Endothelial cell of umbilical vein (primary cell): Measurements from ENCODE around the gene LIN7B. TPM values are rescaled to one million over a fixed set of nuclear protein-coding genes. Genes with fewer than 3 reads are reported as not detected.

ENCODE experiments used
- BruUV-seq: library from RNA; stranded (reverse); fragments of 400-500 nt; replicated peaks from 2 replicates; lab custom pipeline; 2021; lab: Mats Ljungman, UMichigan
- CTCF ChIA-PET: fragments of 300-600, 350-600 bp; sonication (Branson Sonifier 250); formaldehyde crosslinking; loops from one replicate; lab custom pipeline; 2021; ENCODE audit warnings: antibody characterized with exemption, inconsistent platforms; lab: Charles Lee
- POLR2A ChIA-PET: fragments of 300-600, 350-600 bp; sonication (Branson Sonifier 250); formaldehyde crosslinking; loops from one replicate; lab custom pipeline; 2021; ENCODE audit warnings: antibody characterized with exemption, inconsistent platforms; lab: Charles Lee
- DNase-seq: peaks from one replicate; pipeline ENCODE4 v3.0.0-alpha.2; 2011; ENCODE audit warnings: low read depth, low spot score
- FAIRE-seq: peaks from 2 replicates; lab custom pipeline; 2011; peaks lifted over from hg19 to GRCh38; lab: Jason Lieb, UNC
- H2AFZ ChIP-seq: 2 replicates; pipeline ENCODE4 v1.6.0; 2012; ENCODE audit warnings: low read depth, low read length, control low read depth, inconsistent platforms
- H3K27ac ChIP-seq: 2 replicates; pipeline ENCODE4 v1.5.1; 2011; ENCODE audit warnings: low read depth, mild to moderate bottlenecking, control low read depth, low read length, moderate library complexity; ENCODE audit not compliant: insufficient read depth
- H3K27me3 ChIP-seq, 2 experiments: 2 replicates each; pipeline versions ENCODE4 v1.6.0 to v1.6.1; 2011; ENCODE audit warnings: low read length in 2 of 2, mixed read lengths in 1 of 2; ENCODE audit not compliant: control insufficient read depth in 2 of 2, insufficient read depth in 2 of 2
- H3K36me3 ChIP-seq, 2 experiments: 2 replicates in 1 of 2; 3 replicates in 1 of 2; pipeline ENCODE4 v1.5.1; 2011; ENCODE audit warnings: low read length in 2 of 2, mild to moderate bottlenecking in 1 of 2, moderate library complexity in 1 of 2; ENCODE audit not compliant: control insufficient read depth in 2 of 2, insufficient read depth in 2 of 2; ENCODE audit errors: extremely low read depth in 1 of 2
- H3K4me1 ChIP-seq: 3 replicates; pipeline ENCODE4 v1.5.1; 2011; ENCODE audit warnings: mild to moderate bottlenecking, low read length; ENCODE audit not compliant: control insufficient read depth, insufficient read depth; ENCODE audit errors: extremely low read depth
- H3K4me2 ChIP-seq: 2 replicates; pipeline ENCODE4 v1.6.1; 2011; ENCODE audit warnings: low read length, control low read depth, mixed read lengths; ENCODE audit not compliant: insufficient read depth
- H3K4me3 ChIP-seq, 3 experiments: fragments of 200-600 bp in 1 of 3; sonication (generic), shearing (Covaris generic) in 1 of 3; replicated peaks in 1 of 3; 2 replicates each; pipeline ENCODE4 v1.5.1; 2011 to 2016; ENCODE audit warnings: control low read depth in 3 of 3, low read length in 3 of 3, mild to moderate bottlenecking in 2 of 3, inconsistent platforms in 1 of 3, low read depth in 1 of 3, moderate library complexity in 1 of 3; ENCODE audit not compliant: insufficient read depth in 1 of 3
- H3K79me2 ChIP-seq: 2 replicates; pipeline ENCODE4 v1.6.0; 2012; ENCODE audit warnings: low read length, inconsistent platforms; ENCODE audit not compliant: control insufficient read depth, insufficient read depth
- H3K9ac ChIP-seq: replicated peaks from 2 replicates; pipeline ENCODE3; 2011; ENCODE audit warnings: low read length, control low read depth; ENCODE audit not compliant: insufficient read depth; ENCODE audit errors: extremely low read depth
- H3K9me1 ChIP-seq: replicated peaks from 3 replicates; pipeline ENCODE4 v1.6.0; 2011; ENCODE audit warnings: mild to moderate bottlenecking, low read length; ENCODE audit not compliant: control insufficient read depth, insufficient read depth; ENCODE audit errors: extremely low read depth
- H3K9me3 ChIP-seq: replicated peaks from 2 replicates; pipeline ENCODE4 v1.5.1; 2012; ENCODE audit warnings: low read length, inconsistent platforms; ENCODE audit not compliant: control insufficient read depth, insufficient read depth
- H4K20me1 ChIP-seq: replicated peaks from 2 replicates; pipeline ENCODE3; 2011; ENCODE audit warnings: mild to moderate bottlenecking, low read length; ENCODE audit not compliant: control insufficient read depth, insufficient read depth; ENCODE audit errors: extremely low read depth
- EZH2 ChIP-seq: IDR thresholded peaks from 2 replicates; pipeline ENCODE4 v1.6.1; 2012; ENCODE audit warnings: borderline replicate concordance, low read depth, mild to moderate bottlenecking, moderate library complexity, low read length, inconsistent platforms; ENCODE audit not compliant: severe bottlenecking
- FOS ChIP-seq: IDR thresholded peaks from 2 replicates; pipeline ENCODE4 v1.6.1; 2011; ENCODE audit warnings: mild to moderate bottlenecking, low read length, moderate library complexity, borderline replicate concordance; ENCODE audit not compliant: insufficient read depth
- GATA2 ChIP-seq: IDR thresholded peaks from 2 replicates; pipeline ENCODE4 v1.7.0; 2011; ENCODE audit warnings: low read depth, mild to moderate bottlenecking, moderate library complexity, mixed read lengths, low read length; ENCODE audit not compliant: insufficient read length, insufficient read depth
- JUN ChIP-seq: IDR thresholded peaks from 2 replicates; pipeline ENCODE4 v1.6.1; 2011; ENCODE audit warnings: borderline replicate concordance, low read depth; ENCODE audit not compliant: insufficient read length, insufficient read depth
- dilution Hi-C: fragments of 300-500 bp; cut with MboI; formaldehyde crosslinking; loops from one replicate; pipeline ENCODE4 v1.15.0; 2019; ENCODE audit warnings: low sequenced_read_pairs; ENCODE audit not compliant: extremely low pct_ligation_motif_present
- intact Hi-C: fragments of 100-400 bp; cut with micrococcal nuclease; formaldehyde crosslinking; loops from one replicate; pipeline ENCODE4 v1.10.0; 2022
- polyA plus RNA-seq, 4 experiments: library from polyadenylated mRNA; depleted of rRNA in 3 of 4; stranded (reverse) in 3 of 4; unstranded in 1 of 4; fragments of >200 nt; gene quantifications; 2 replicates each; pipeline versions ENCODE4 v1.2.1 to v1.2.3, GENCODE V29; 2011 to 2012; ENCODE audit warnings: missing spikeins in 1 of 4
- total RNA-seq: library from RNA; stranded (reverse); gene quantifications from 2 replicates; pipeline ENCODE4 v1.2.3, GENCODE V29; 2021
- TF ChIP-seq, protein P1 (sequence below), 2 donors: IDR thresholded peaks; 1 replicate in 1 of 2; 2 replicates in 1 of 2; pipeline ENCODE4 v1.5.1; 2011; ENCODE audit warnings: low read length in 2 of 2, mild to moderate bottlenecking in 2 of 2, moderate library complexity in 2 of 2, control low read depth in 1 of 2, inconsistent platforms in 1 of 2, low read depth in 1 of 2; ENCODE audit not compliant: insufficient read depth in 1 of 2; ENCODE audit errors: extremely low read depth in 1 of 2

The LIN7B gene
- total and polyA plus RNA-seq, 2 donors (not counting 3 experiments of a cell fraction or from before 2014, with no cell fraction given) = 2.2 to 4.2 TPM

DNA sequence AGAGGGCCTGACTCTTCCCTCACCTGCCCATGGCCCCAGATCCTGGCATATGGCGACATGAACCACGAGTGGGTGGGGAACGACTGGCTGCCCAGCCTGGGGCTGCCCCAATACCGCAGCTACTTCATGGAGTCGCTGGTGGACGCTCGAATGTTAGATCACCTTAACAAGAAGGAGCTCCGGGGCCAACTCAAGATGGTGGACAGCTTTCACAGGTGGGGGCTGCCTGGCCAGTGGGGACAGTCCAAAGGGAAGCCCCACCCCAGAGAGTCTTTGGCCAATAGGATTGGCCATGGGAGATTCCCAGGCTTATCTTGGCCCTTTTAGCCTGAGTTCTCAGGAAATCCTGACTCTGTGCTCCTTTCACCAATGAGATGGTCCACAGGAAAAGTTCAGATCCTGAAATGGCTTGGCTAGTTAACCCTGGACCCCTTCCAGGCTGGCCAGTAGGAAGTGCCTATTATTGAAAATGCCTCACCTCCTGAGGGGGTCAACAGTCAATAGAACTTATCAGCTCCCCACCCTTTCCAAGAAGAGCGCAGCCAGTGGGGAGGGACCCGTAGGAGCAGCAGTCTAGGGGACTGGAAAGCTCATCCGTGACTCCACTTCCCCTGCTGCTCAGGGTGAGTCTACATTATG lies 34.0 kb downstream of the LIN7B start:
- DNase-seq (peak; percentile 50), FAIRE-seq (peak; percentile 76)
- Histone ChIP-seq H3K79me2 (no peaks in the 10 kb centered on the region), H3K27ac (no peak overlapping the region), H2AFZ (peak overlapping the region; percentile 20), H3K4me3 (no peak overlapping the region), H3K4me1 (peaks cover 28% of the 10 kb centered on the region), H3K36me3 (no peaks in the 10 kb centered on the region), H3K9me3 (no peaks in the 10 kb centered on the region), H3K9ac (no peak overlapping the region), H3K4me2 (no peak overlapping the region), H4K20me1 (no peaks in the 10 kb centered on the region), H3K27me3 (peaks cover 2 to 5% of the 10 kb centered on the region in 2 experiments), H3K9me1 (no peaks in the 10 kb centered on the region)
- CTCF ChIA-PET = interaction anchor here (1.0 to 5.1 kb wide), 9 partner anchors 9 to 148 kb away, joined by 3 to 56 read pairs (median 5); partner anchors contain the start of gene LIN7B
- POLR2A ChIA-PET = interaction anchor here (1.1 kb wide), 1 partner anchor 50 kb away, joined by 3 read pairs; no protein-coding TSS in a partner anchor
- dilution Hi-C loops = no loop called here
- intact Hi-C loops = no loop called here
- no peak for TF ChIP-seq EZH2
- TF ChIP-seq JUN = no peak
- TF ChIP-seq, protein P1, sequence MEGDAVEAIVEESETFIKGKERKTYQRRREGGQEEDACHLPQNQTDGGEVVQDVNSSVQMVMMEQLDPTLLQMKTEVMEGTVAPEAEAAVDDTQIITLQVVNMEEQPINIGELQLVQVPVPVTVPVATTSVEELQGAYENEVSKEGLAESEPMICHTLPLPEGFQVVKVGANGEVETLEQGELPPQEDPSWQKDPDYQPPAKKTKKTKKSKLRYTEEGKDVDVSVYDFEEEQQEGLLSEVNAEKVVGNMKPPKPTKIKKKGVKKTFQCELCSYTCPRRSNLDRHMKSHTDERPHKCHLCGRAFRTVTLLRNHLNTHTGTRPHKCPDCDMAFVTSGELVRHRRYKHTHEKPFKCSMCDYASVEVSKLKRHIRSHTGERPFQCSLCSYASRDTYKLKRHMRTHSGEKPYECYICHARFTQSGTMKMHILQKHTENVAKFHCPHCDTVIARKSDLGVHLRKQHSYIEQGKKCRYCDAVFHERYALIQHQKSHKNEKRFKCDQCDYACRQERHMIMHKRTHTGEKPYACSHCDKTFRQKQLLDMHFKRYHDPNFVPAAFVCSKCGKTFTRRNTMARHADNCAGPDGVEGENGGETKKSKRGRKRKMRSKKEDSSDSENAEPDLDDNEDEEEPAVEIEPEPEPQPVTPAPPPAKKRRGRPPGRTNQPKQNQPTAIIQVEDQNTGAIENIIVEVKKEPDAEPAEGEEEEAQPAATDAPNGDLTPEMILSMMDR (IDR thresholded peaks at IDR 0.05; ENCODE audit: extremely low read depth in 1 of 2, insufficient read depth in 1 of 2, low read depth in 1 of 2, low read length in 2 of 2) = no peak
- TF ChIP-seq GATA2 = no peak
- no peak for TF ChIP-seq FOS
- BruUV-seq = no TSS peak
